Measurements from ENCODE around the gene RELN. TPM values are rescaled to one million over a fixed set of nuclear protein-coding genes. Genes with fewer than 3 reads are reported as not detected.

The RELN gene
- total and polyA plus RNA-seq, 8 donors, result 0.08 to 1.4 (median 0.64) TPM

DNA sequence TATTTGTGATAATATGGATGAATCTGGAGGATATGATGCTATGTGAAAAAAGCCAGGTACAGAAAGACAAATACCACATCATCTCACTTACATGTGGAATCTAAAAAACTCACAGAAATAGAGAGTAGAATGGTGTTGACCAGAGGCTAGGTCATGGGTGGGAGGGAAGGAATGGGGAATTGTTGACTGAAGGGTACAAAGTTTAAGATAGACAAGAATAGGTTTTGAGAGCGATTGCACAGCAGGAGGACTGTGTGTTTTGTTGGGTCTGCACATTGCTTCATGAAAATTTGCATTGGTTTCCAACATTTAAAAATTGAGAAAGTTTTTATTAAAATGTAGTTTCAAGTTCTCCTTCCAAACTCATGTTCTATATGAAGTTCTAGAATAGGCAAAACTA lies 551.8 kb downstream of the RELN start:
- WGBS, 2 donors, result 71 to 76% methylated on average over 1 of the region's 1 CpG

DNA sequence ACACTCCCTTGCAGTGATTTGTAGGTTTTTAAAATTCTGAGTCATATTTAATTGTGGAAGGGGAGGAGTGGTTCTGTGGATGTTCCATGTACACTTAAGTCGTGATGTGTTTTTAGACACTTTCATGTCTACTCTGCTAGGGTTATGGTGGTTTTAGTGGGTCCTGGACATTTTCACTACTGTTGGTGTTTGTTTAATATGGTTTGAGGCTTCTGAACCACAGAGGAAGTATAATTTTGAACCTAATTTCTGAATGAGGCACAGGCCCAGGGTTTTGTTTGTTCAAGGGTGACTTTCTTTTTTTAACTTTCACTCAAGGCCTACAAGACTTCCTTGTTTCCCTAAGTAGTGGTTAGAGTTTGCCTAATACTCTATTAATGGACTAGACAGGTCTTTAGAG lies 556.7 kb downstream of the RELN start:
- no peaks in the 10 kb centered on the region for H3K36me3 ChIP-seq
- H3K9me3 ChIP-seq, result no peaks in the 10 kb centered on the region
- FAIRE-seq (no peak), ATAC-seq (peak in 3 of 4 donors; percentile 49 to 89 (median 67)), DNase-seq (no peak)
- intact Hi-C loops (cut with DNase I), result no loop called here
- no peak overlapping the region for H3K4me3 ChIP-seq
- 71 to 88% methylated on average over 1 of the region's 1 CpG for WGBS, 2 donors
- peaks cover 0 to 7% (median 0%) of the 10 kb centered on the region in 3 donors for H3K4me1 ChIP-seq
- no peaks in the 10 kb centered on the region for H3K27me3 ChIP-seq
- H3K27ac ChIP-seq, result no peak overlapping the region
- TF ChIP-seq, protein P1, sequence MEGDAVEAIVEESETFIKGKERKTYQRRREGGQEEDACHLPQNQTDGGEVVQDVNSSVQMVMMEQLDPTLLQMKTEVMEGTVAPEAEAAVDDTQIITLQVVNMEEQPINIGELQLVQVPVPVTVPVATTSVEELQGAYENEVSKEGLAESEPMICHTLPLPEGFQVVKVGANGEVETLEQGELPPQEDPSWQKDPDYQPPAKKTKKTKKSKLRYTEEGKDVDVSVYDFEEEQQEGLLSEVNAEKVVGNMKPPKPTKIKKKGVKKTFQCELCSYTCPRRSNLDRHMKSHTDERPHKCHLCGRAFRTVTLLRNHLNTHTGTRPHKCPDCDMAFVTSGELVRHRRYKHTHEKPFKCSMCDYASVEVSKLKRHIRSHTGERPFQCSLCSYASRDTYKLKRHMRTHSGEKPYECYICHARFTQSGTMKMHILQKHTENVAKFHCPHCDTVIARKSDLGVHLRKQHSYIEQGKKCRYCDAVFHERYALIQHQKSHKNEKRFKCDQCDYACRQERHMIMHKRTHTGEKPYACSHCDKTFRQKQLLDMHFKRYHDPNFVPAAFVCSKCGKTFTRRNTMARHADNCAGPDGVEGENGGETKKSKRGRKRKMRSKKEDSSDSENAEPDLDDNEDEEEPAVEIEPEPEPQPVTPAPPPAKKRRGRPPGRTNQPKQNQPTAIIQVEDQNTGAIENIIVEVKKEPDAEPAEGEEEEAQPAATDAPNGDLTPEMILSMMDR (IDR thresholded peaks at IDR 0.05), result no peak

More for the DNA sequence above, 551.8 kb downstream of the RELN start:
- Histone ChIP-seq H3K36me3 (no peaks in the 10 kb centered on the region), H3K27me3 (no peaks in the 10 kb centered on the region), H3K4me3 (no peak overlapping the region), H3K27ac (no peak overlapping the region), H3K9me3 (no peaks in the 10 kb centered on the region), H3K4me1 (peaks cover 0 to 5% (median 0%) of the 10 kb centered on the region in 3 donors)
- TF ChIP-seq, protein P1 (IDR thresholded peaks at IDR 0.05), result no peak
- FAIRE-seq, result no peak
- DNase-seq, result no peak
- ATAC-seq, result no peak
- intact Hi-C loops (cut with DNase I), result no loop called here

DNA sequence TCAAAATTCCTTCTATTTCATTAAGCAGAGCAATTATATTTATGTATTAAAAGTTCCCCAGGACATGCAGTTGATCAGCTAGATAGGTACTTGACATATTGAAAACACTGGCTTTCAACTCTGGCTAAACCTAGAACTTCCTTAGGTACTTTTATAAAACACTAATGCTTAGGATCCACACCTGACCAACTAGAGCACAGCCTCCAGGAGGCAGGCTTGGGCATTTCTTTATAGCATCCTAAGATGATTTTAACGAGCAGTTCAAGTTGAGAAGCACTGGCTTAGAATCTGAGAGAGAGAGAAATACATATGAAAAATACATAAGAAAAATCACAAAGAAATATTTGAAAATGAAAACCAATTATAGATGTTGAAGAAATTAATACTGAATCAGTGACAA lies 564.3 kb downstream of the RELN start:
- ATAC-seq, result no peak
- no peaks in the 10 kb centered on the region for H3K9me3 ChIP-seq
- DNase-seq, result no peak
- WGBS, 2 donors, result 58 to 59% methylated on average over 1 of the region's 1 CpG
- H3K4me1 ChIP-seq, result no peaks in the 10 kb centered on the region
- no peak overlapping the region for H3K27ac ChIP-seq
- no peak for FAIRE-seq
- intact Hi-C loops (cut with DNase I), result no loop called here
- no peaks in the 10 kb centered on the region for H3K27me3 ChIP-seq
- no peaks in the 10 kb centered on the region for H3K36me3 ChIP-seq
- TF ChIP-seq, protein P1 (IDR thresholded peaks at IDR 0.05), result no peak
- H3K4me3 ChIP-seq, result no peak overlapping the region

DNA sequence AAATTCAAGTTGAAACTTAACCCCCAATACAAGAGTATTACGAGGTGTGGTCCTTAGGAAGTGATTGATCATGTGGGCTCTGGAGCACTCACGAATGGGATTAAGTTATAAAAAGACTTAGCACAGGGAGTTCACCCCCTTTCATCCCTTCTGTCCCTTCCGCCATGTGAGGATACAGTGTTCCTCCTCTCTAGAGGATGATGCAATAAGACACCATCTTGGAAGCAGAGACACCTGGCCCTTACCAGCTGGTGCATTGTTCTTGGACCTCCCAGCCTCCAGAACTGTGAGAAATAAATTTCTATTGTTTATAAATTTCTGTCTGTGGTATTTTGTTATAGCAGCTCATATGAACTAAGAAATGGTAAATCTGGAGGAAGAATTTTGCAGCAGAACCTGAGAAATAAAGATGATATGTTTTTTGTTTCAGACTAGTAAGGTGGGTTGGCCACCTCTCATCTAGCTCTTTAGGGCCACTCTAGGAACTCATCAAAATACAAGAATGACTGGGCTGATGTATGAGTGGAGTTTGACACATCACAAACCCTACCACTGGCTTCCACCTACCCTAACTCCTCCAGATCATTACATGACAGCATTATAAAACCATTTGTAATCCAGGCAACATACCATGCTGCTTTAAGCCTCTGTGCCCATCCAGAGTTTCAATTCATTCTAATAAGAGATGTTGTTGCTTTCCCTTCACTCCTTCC lies 565.8 kb downstream of the RELN start:
- intact Hi-C loops (cut with DNase I), result no loop called here
- 77 to 81% methylated on average over 3 of the region's 3 CpGs for WGBS, 2 donors
- TF ChIP-seq, protein P1 (IDR thresholded peaks at IDR 0.05), result no peak
- no peak for FAIRE-seq
- no peaks in the 10 kb centered on the region for H3K9me3 ChIP-seq
- ATAC-seq, result no peak
- H3K27me3 ChIP-seq, result no peaks in the 10 kb centered on the region
- no peak for DNase-seq
- no peaks in the 10 kb centered on the region for H3K36me3 ChIP-seq
- H3K27ac ChIP-seq, result no peak overlapping the region
- no peak overlapping the region for H3K4me3 ChIP-seq
- no peaks in the 10 kb centered on the region for H3K4me1 ChIP-seq

Other genes starting within 250 kb of the RELN start
- 10 to 100 TPM in 5 of 6 donors, 1 to 10 TPM in 1; 8.5 to 16.5 (median 12.0) TPM for gene ORC5, start 218.4 kb upstream of the RELN start, total RNA-seq
- 1 to 10 TPM; 2.8 to 6.7 TPM for gene ORC5, start 218.4 kb upstream of the RELN start, polyA plus RNA-seq

All from pancreas (tissue), 10 donors.